ENCODE data around the gene AP1S3.

Gene AP1S3

GRCh38 chr2:223722226-223722625 lies 115.2 kb downstream of the AP1S3 start:
- DNase-seq: no peak

GRCh38 chr2:223721746-223722145 lies 115.6 kb downstream of the AP1S3 start:
- DNase-seq: no peak

GRCh38 chr2:223720367-223720766 lies 117.0 kb downstream of the AP1S3 start:
- no peak for DNase-seq

- DNase-seq: no peak
These were observed 124.7 kb downstream of the AP1S3 start for GRCh38 chr2:223712642-223713041.

- no peak for DNase-seq
These were observed 125.6 kb downstream of the AP1S3 start for GRCh38 chr2:223711596-223712326.

All from NCI-H146 (cell line).